ENCODE results near the gene NTRK3.
"Not testable (repeated sequence)": the region's sequence is repeated elsewhere in the genome, so short reads cannot be mapped to it uniquely, and the experiment has no call there.

The NTRK3 gene

GRCh38 chr15:88071141-88071540 is 185.4 kb downstream of the NTRK3 start:
- DNase-seq = no peak

- no peak for DNase-seq
Measured at GRCh38 chr15:88069561-88069960, 187.0 kb downstream of the NTRK3 start.

GRCh38 chr15:88067331-88067685 is 189.2 kb downstream of the NTRK3 start:
- no peak for DNase-seq

GRCh38 chr15:88066636-88067330 is 189.8 kb downstream of the NTRK3 start:
- DNase-seq = no peak

GRCh38 chr15:88061452-88061851 is 195.1 kb downstream of the NTRK3 start:
- DNase-seq = no peak

- no peak for DNase-seq
Measured at GRCh38 chr15:88060383-88060782, 196.2 kb downstream of the NTRK3 start.

- DNase-seq = no peak
Measured at GRCh38 chr15:88057836-88058235, 198.7 kb downstream of the NTRK3 start.

- DNase-seq = peak; percentile 23
Measured at GRCh38 chr15:88049506-88049905, 207.0 kb downstream of the NTRK3 start.

GRCh38 chr15:88048755-88049154 is 207.8 kb downstream of the NTRK3 start:
- no peak for DNase-seq

GRCh38 chr15:88048237-88048636 is 208.3 kb downstream of the NTRK3 start:
- no peak for DNase-seq

GRCh38 chr15:88046576-88047129 is 209.9 kb downstream of the NTRK3 start:
- no peak for DNase-seq

GRCh38 chr15:88043396-88043795 is 213.1 kb downstream of the NTRK3 start:
- no peak for DNase-seq

- no peak for DNase-seq
Measured at GRCh38 chr15:88042047-88042446, 214.5 kb downstream of the NTRK3 start.

GRCh38 chr15:88040516-88040915 is 216.0 kb downstream of the NTRK3 start:
- DNase-seq = no peak

GRCh38 chr15:88038261-88038660 is 218.3 kb downstream of the NTRK3 start:
- DNase-seq = no peak

GRCh38 chr15:88036154-88036839 is 220.2 kb downstream of the NTRK3 start:
- no peak for DNase-seq

GRCh38 chr15:88035381-88035780 is 221.2 kb downstream of the NTRK3 start:
- DNase-seq = no peak

GRCh38 chr15:88033421-88033820 is 223.1 kb downstream of the NTRK3 start:
- DNase-seq = not testable (repeated sequence)

GRCh38 chr15:88032787-88033186 is 223.8 kb downstream of the NTRK3 start:
- DNase-seq = no peak

- DNase-seq = no peak
Measured at GRCh38 chr15:88031461-88031860, 225.1 kb downstream of the NTRK3 start.

GRCh38 chr15:88029696-88030095 is 226.8 kb downstream of the NTRK3 start:
- DNase-seq = no peak

GRCh38 chr15:88028024-88028423 is 228.5 kb downstream of the NTRK3 start:
- DNase-seq = no peak

- no peak for DNase-seq
Measured at GRCh38 chr15:88023914-88024313, 232.6 kb downstream of the NTRK3 start.

GRCh38 chr15:88022716-88023115 is 233.8 kb downstream of the NTRK3 start:
- no peak for DNase-seq

All from RPMI8226 (cell line).